HG02981 (cell line): ENCODE results near the gene TNNT1.
"Not testable (repeated sequence)": the region's sequence is repeated elsewhere in the genome, so short reads cannot be mapped to it uniquely, and the experiment has no call there.

Source experiments
- ATAC-seq: cut with Tn5 transposase; IDR thresholded peaks from one replicate; pipeline ENCODE4 v1.9.1; 2021; ENCODE audit warnings: mild to moderate bottlenecking, moderate library complexity; ENCODE audit not compliant: unreplicated experiment

The TNNT1 gene

GRCh38 chr19:55171440-55171839, 22.4 kb upstream of the TNNT1 start:
- ATAC-seq, result no peak

- no peak for ATAC-seq
Measured at GRCh38 chr19:55169136-55169535, 20.1 kb upstream of the TNNT1 start.

GRCh38 chr19:55166530-55167268, 17.7 kb upstream of the TNNT1 start, which contains the start of gene DNAAF3:
Gene DNAAF3, minus strand, starts transcription at chr19:55166613. Its CDS starts 200 bp downstream, at chr19:55166413.
- ATAC-seq, result peak; percentile 65

GRCh38 chr19:55165952-55166529, 17.0 kb upstream of the TNNT1 start:
- no peak for ATAC-seq

- ATAC-seq, result no peak
Measured at GRCh38 chr19:55161571-55162322, 12.7 kb upstream of the TNNT1 start.

GRCh38 chr19:55160986-55161365, 12.0 kb upstream of the TNNT1 start:
- ATAC-seq, result no peak

GRCh38 chr19:55160128-55160985, 11.4 kb upstream of the TNNT1 start:
- ATAC-seq, result no peak

GRCh38 chr19:55158848-55159749, 10.1 kb upstream of the TNNT1 start:
- no peak for ATAC-seq

- no peak for ATAC-seq
Measured at GRCh38 chr19:55158423-55158822, 9.4 kb upstream of the TNNT1 start.

GRCh38 chr19:55157064-55157908, 8.3 kb upstream of the TNNT1 start, which contains the start of gene TNNI3:
Gene TNNI3, minus strand, starts transcription at chr19:55157732. Its CDS starts 143 bp downstream, at chr19:55157589.
- ATAC-seq, result no peak

- no peak for ATAC-seq
Measured at GRCh38 chr19:55156202-55157063, 7.4 kb upstream of the TNNT1 start.

- ATAC-seq, result not testable (repeated sequence)
Measured at GRCh38 chr19:55155784-55156183, 6.8 kb upstream of the TNNT1 start.

GRCh38 chr19:55153652-55154264, 4.8 kb upstream of the TNNT1 start:
- ATAC-seq, result no peak

- ATAC-seq, result no peak
Measured at GRCh38 chr19:55152017-55152416, 3.0 kb upstream of the TNNT1 start.

- no peak for ATAC-seq
Measured at GRCh38 chr19:55147545-55148251, 1.3 kb downstream of the TNNT1 start.

GRCh38 chr19:55146705-55147273, 2.2 kb downstream of the TNNT1 start:
- ATAC-seq, result no peak
